SK-N-MC (cell line): Measurements from ENCODE around the gene SPAG4.

Source experiments
- EZH2 ChIP-seq: fragments of 200-600 bp; sonication (generic); IDR thresholded peaks from one replicate; pipeline ENCODE4 v1.6.1; 2017; ENCODE audit warnings: antibody characterized with exemption
- FOXP2 ChIP-seq: optimal IDR thresholded peaks from 2 replicates; pipeline ENCODE3; 2011; ENCODE audit warnings: mild to moderate bottlenecking, moderate library complexity; ENCODE audit not compliant: insufficient read depth; ENCODE audit errors: extremely low read length, control extremely low read depth

GRCh38 chr20:35661053-35661452, 45.4 kb downstream of the SPAG4 start:
- TF ChIP-seq EZH2 (no peak), FOXP2 (no peak)
